Measurements from ENCODE around the gene MAN1B1. TPM values are rescaled to one million over a fixed set of nuclear protein-coding genes. Genes with fewer than 3 reads are reported as not detected.
A peak's percentile ranks its signal among the peaks of the same experiment; 100 is the strongest.

The MAN1B1 gene
- polyA plus RNA-seq, 5 donors: 50.7 to 68.6 (median 60.1) TPM

DNA sequence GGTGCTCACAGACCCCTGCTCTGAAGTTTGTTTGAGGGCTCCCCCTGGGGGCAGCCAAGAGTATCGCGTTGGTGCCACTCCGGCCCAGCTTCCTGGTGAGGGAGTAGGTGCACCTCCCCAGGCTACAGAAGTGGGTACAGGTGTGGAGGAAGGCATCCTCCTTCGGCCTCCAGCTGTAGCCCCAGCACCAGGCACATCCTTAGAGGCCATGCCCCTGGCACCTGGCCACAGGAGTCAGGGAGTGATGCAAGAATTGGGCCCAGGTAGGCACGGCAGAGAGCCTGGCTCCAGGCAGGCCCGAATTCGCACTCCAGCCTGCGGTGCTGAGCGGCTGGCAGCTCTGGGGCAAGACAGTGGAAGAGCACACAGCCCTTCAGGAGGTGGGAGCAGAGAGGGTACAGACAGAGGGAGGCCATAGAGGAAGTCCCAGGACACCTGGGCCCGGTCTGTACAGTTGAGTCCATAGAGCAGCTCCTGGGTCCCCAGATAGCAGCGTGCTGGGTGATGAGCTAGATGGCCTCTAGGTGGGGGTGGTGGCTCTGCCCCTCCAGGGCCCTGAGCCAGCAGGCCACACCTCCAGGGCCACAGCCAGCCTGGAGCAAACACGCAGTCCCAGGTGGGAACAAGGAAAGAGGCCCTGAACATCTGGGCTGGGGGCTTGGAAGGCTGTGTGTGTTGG, 18.8 kb upstream of the MAN1B1 start:
- DNase-seq: peak in 1 of 2 donors; percentile 69

DNA sequence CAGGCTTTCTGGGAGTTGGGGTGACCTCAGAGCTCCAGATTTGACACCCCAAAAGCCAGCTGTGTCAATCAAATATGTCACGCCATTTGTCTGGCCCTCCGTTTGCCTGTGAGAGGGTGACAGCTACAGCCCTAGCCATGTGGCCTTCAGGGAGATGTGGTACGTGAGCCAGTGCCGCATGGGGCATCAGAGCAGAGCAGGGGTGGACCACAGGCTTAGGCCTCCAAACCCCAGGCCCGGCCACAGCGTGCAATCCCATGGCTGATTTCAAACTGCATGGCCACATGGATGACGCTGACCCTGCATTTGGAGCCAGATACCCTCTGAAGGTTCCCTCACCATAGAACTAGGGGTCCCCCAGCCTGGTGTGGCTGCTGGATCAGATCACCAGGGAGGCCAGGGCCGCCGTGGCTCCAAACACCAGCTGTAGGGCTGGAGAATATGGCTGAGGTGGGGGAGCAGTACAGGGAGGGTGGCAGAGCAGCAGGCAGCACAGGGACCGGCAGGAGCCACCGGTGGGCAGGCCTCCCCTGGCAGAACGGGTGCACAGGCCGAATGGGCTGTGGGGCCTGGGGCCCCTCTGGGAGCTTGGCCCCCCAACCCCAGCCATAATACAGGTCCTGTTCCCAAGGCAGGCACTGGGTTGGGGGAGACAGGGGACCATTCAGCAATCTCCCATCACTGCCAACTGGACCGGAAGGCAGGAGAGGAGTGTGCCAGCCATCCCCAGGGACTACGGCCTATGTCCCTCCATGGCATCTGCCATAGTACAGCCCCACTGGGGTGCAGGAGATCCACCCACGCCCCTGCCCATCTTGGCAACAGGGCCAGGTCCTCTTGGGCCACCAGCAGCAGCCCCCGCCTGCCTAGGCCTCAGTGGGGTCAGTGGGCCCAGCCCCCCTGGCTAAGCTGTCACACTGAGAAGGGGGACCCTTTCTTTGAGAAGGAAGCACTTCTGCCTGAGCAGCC, 18.0 kb upstream of the MAN1B1 start:
- no peak for DNase-seq

DNA sequence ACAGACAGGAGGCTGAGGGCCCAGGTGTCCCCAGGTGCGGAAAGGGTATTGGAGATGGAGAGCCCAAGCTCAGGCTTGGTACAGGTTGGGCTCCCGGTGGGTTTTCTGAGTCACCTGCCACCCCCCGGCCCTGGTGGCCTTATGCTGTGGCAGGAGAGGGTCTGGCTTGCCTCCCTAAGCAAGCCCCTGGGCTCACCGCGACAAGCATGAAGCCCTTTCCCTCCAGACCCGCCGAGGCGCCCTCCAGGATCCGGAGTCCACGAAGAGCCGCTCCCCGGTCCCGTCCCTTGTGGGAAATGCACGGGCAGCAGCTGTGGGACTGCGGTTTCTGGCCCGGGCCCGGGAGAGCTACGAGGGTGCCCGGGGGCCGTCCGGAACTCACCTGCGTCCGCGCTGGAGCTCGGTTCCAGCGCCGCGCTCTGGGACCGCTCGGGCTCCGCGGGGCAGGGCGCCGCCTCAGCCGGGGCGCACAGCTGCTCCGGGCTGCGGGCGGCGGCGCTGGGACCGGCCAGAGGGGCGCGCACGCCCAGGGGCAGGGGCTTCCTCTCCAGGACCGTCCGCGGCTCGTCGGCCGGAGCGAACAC, 17.2 kb upstream of the MAN1B1 start:
- DNase-seq: no peak

DNA sequence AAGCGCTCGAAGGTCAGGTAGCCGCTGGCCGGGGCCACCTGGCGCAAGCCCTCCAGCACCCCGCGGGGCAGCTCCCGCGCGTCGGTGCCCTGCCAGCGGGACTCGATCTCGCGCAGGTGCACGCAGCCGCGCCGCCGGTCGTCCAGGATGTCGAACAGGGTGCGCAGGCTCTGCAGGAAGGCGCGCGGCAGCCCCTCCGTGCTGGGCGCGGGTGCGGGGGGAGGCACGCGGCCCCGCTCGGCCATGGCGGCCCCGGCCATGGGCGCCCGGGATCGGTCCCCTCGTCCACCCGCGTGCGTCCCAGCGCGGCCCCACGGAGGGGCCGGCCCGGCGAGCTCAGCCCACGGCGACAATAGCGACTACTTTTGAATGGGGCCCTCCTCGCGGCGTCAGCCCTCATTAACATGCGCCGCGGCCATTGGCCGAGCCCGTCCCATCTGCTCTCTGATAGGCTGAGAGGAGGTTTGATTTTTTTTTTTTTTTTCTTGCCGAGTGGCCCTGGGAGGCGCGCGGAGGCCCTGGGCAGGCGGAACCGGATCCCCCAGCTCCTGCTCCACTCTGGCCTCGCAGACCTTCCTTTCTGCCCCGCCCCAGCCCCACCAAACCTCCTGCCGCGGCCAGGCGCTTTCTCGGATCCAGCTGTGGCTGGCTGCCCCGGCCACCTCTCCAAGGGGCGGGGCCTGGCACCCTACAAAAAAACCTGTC, 16.4 kb upstream of the MAN1B1 start, which contains the start of gene SAPCD2:
Gene SAPCD2 (minus strand): TSS at position 357 of the 705 bp plus-strand sequence. CDS start 97 bp downstream, at position 260.
- peak; percentile 81 to 85 for DNase-seq

DNA sequence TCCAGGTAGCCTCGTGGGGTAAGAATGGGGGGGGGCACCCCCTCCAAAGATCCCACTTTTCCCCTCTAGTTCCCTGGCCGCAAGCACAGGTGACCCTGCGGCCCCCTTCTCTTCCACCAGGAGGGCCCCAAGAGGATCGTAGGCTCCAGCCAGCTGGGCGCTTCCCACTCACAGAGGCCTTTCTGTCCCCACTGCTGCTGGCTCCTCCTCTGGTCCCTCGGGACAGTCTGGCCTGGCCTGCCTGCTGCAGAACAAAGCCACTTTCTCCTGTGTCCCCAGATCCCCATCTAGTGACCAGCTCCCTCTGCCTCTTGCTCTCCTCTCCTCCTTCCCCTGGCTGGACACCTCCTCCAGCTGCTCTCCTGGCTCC, 15.9 kb upstream of the MAN1B1 start:
- no peak for DNase-seq

DNA sequence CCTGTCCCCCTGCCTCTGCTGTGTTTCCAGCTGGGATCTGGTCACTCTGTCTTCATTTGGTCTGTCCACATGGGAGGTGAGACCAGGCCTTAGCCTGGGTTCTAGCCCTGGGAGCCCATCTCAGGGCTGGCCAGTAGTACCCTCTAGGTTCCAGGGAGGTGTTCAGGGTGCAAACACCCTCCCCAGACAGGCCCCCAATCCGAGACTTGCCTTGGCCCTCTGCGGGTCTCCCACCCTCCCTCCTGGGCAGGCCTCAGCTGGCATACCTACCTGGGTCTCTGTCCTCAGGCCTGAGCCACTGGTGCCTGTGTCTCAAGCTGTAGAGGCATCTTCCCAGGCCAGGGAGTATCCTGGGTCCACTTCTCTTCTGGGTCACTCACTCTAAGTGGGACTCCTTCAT, 15.5 kb upstream of the MAN1B1 start:
- DNase-seq: no peak

DNA sequence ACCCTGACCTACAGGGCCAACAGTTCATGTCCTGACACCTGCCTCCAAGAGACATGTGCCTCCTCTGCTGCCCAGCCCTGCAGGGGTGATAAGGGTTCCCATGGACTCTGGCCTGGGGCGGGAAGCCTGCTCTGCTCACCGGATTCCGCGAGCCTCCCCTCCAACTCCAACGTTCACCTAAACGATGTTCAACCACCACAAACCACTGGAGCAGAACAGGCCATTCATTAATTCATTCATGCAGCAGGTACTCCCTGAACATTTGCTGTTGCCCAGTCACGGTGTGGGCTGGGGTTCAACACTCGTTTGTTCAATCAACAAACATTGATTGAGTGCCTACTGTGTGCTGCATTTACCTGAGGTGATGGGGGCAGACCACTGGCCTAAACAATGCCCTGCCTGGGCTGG, 12.8 kb upstream of the MAN1B1 start:
- no peak for DNase-seq

DNA sequence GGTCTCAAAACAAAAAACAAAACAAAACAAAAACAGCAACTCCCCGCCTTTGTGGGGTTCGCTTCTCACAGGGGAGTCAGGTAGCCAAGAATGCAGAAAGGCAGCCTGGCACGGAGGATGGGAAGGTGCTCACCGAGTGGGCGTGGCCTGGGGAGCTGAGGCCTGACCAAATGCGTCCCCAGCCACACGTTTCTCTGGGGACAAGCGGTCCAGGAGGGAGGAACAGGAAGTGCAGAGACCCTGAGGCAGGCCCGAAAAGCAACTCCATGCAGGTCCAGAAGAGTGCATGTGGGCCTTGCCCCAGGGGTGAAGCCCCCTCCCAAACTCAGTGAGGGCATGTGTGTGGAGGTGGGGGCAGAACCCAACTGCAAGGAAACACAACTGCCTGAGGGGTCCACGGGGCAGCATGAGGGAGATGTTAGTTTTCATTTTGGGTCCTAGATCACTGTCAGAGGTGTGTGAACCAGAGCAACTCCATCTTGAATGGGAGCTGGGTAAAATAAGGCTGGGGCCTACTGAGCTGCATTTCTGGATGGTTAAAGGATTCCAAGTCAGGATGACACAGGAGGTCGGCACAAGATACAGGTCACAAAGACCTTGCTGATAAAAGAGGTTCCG, 12.0 kb upstream of the MAN1B1 start:
- no peak for DNase-seq

DNA sequence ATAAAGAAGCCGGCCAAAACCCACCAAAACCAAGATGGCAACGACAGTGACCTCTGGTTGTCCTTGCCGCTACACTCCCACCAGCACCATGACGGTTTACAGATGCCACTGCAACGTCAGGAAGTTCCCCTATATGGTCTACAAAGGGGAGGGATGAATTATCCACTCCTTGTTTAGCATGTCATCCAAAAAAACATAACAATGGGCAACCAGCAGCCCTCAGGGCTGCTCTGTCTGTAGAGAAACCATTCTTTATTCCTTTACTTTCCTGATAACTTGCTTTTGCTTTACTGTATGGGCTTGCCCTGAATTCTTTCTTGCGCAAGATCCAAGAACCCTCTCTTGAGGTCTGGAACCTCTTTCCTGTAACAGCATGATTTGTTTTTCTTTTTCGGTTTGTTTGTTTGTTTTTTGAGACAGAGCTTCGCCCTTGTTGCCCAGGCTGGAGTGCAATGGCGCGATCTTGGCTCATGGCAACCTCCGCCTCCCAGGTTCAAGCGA, 11.5 kb upstream of the MAN1B1 start:
- DNase-seq: no peak

DNA sequence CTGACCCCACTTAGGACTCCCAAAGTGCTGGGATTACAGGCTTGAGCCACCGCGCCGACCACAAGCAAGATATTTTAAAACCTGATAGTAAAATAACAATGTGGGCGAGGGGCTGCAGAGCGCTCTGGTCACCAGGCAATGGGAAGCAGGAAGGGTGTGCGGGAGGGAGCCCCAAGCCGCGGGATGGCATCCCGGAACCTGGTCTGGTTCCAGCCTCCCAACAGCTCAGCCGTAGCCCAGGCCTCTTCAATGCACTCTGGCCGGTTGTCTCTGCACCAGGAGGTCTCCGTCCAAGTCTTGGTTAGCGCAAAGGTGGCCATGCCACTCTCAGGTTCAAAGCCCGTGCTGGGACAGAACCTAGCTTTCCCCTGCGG, 10.2 kb upstream of the MAN1B1 start:
- no peak for DNase-seq

DNA sequence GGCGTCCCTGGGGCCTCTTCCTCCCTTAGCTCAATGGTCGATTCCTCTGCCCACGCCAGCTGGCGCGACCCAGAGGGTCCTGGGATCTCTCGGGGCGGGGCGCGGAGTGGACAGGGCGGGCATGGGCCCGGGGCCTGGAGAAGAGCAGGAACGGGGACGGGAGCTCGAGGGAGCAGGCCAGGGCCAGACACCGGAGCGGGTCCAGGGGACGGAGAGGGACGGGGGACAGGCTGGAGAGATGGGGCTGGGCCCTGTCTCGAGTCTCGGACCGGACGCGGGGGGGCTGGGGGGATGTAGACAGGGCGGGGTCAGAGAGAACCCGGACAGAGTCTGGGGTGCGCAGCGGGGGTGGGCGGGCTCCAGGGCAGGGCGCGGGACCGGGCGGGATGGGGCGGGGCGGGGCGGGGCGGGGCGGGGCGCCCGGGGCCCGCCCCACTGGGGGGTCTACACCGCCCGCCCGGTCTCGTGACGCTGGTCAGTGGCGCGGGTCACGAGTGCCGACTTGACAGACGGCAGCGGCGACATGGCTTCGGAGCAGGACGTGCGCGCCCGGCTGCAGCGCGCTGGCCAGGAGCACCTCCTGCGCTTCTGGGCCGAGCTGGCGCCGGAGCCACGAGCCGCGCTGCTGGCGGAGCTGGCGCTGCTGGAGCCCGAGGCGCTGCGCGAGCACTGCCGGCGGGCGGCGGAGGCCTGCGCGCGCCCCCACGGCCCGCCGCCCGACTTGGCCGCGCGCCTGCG, 9.6 kb upstream of the MAN1B1 start, which contains the start of gene UAP1L1:
Gene UAP1L1 (plus strand): TSS at position 508 of the 738 bp plus-strand sequence. CDS start 16 bp downstream, at position 524.
- DNase-seq: peak; percentile 42 to 55

DNA sequence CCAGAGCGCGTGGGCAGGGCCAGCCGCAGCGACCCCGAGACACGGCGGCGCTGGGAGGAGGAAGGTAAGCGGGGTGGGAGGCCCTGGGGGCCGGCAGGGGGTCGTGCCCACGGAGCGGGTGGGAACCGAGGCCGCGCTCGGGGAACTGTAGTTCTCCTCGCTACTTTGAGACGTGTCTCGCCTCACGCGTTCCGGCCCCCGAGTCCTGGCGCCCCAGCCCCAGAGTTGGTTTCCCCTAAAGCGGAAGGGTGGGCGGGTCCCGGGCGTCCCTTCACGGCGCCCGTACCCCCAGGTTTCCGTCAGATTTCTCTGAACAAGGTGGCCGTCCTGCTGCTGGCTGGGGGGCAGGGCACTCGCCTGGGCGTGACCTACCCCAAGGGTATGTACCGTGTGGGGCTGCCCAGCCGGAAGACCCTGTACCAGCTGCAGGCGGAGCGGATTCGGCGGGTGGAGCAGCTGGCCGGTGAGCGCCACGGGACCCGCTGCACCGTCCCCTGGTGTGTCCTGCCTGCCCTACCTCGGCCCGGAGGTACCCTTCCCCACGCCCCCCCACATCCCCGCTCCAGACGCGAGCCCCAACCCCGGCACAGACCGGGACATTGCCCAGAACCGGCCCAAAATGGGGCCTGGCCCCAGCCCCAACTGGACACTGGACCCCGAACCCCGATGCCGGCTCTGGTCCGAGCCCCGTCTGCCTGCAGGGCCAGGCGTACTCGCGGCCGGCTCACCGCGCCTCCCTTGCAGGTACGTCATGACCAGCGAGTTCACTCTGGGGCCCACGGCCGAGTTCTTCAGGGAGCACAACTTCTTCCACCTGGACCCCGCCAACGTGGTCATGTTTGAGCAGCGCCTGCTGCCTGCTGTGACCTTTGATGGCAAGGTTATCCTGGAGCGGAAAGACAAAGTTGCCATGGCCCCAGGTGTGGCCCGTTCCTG, 8.8 kb upstream of the MAN1B1 start:
- no peak for DNase-seq

DNA sequence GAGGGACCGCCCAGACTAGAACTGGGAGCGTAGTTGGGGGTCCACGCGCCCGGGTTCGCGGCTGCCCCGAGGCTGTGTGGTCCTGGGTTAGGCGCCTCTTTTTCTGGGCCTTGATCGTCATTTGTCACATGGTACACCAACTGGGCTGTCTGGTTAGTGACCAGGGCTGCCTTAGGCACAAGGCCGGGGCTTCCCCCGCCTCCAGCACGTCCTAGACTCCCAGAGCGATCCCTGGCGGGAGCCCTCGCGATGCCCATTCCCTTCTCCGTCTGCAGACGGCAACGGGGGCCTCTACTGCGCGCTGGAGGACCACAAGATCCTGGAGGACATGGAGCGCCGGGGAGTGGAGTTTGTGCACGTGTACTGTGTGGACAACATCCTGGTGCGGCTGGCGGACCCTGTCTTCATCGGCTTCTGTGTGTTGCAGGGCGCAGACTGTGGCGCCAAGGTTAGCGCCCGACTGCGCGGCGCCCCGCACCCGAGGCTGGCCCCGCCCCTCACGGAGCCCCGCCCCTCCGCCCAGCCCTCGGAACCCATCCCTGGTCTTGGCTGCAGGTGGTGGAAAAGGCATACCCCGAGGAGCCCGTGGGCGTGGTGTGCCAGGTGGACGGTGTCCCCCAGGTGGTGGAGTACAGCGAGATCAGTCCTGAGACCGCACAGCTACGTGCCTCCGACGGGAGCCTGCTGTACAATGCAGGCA, 7.9 kb upstream of the MAN1B1 start:
- DNase-seq: no peak

DNA sequence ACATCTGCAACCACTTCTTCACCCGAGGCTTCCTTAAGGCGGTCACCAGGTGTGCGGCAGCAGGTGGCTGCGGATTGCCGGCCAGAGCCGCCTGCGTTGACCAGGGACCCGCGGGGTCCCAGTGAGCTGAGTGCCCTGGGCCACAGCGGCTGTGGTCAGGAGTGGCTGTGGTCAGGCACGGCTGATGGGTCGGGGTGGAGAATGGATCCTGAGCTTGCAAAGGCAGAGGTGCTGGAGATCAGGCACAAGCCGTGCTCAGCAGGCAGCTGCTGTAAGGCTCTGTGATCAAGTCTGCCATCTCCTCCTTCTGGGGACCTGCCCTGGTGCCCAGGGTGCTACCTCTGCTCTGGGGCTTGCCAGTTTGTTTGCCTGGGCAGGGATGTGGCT, 7.4 kb upstream of the MAN1B1 start:
- no peak for DNase-seq

DNA sequence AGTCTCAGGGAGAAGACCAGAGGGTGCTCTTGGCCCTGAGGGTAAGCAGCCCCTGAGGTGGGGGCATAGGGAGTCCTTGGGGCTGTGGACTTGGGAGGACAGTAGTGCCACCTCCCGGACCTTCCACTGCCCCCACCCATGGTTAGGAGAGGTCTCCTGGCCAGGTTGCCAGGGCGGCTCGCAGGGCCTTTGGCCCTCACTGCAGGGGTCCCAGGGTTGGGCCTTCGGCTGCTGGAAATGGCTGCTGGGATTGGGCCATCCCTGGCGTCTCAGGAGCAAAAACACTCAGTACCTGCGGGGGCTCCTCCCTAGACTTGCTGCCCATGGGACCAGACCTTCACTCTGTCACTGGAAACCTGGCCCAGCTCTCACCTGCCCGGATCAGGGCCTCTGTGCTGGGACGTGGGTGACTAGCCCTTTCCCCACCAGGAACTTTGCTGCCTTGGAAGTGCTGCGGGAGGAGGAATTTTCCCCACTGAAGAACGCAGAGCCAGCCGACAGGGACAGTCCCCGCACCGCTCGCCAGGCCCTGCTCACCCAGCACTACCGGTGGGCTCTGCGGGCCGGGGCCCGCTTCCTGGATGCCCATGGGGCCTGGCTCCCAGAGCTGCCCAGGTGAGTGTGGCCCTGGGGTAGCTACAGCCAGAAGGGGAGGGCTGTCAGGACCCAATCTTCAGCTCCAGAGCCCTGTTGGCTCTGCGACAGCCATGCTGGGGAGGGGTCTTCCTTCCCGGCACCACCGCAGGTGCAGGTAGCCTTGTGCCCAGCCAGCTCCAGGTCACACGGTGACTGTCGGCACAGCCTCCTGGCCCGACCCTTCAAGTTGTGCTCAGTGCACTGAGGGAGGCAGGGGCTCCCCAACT, 6.3 kb upstream of the MAN1B1 start:
- DNase-seq: no peak

DNA sequence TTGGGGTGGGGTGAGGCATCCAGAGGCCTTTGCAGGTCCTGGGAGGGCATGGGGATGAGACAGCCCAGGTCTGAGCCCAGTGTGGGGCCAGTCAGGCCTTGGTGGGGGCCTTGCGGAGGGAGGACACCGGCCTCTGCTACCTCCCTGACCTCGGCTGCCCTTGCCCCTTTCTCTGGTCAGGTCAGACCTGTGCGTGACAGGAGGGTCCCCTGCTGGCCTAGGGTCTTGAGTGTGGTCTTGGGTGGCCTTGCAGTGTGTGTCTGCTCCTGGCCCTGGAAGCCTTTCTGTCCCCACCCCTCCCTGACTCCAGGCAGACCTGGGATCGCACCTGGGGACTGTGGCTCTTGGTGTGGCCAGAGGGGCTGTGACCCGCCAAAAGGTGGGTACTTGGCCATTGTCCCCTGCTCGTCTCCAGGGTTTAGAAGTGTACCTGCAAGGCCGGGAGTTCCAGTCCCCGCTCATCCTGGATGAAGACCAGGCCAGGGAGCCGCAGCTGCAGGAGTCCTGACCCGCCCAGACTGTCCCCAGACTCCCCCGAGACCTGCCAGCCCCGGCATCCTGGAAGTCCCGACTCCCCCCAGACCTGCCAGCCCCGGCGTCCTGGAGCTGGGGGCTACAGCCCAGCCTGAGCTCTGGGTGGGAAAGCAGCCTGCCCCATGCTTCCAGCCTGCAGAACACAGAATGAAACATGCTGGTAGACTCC, 4.4 kb upstream of the MAN1B1 start:
- DNase-seq: no peak

DNA sequence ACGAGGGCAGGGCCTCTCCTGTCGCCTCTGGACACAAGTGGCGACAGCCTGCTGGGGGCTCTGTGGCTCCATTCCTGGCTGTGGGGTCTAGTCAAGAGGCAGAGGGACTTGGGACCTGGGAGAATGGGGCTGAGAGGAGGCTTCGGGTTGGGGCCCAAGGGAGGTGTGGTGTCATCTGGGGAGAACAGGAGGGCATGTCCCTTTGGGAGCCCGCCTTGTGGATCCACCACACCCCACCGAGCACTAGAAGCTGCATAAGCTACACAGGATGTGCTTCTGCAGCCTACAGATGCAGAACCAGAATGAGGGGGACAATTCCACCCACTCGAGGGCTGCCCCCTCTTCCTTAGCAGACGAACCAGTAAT, 3.9 kb upstream of the MAN1B1 start:
- no peak for DNase-seq

Data from right lung (tissue), 5 donors.